Esophagus muscularis mucosa (tissue), 3 donors: ENCODE data around the gene ZNF598.

Experiments
- CTCF ChIP-seq, 3 experiments: fragments of 200-600 bp in 2 of 3; fragments of 450-650 bp in 1 of 3; sonication (generic) in 2 of 3; IDR thresholded peaks; one replicate each; pipeline ENCODE4 v1.5.1; 2017 to 2019; ENCODE audit warnings: antibody characterized with exemption in 3 of 3, mild to moderate bottlenecking in 2 of 3, moderate library complexity in 1 of 3
- POLR2A ChIP-seq: fragments of 450-650 bp; IDR thresholded peaks from one replicate; pipeline ENCODE4 v1.6.1; 2017; ENCODE audit warnings: antibody characterized with exemption, moderate library complexity, mild to moderate bottlenecking, low read depth
- POLR2AphosphoS5 ChIP-seq, 2 donors: sonication (generic); formaldehyde crosslinking; IDR thresholded peaks; one replicate each; pipeline ENCODE4 v1.6.1; 2017; ENCODE audit warnings: antibody characterized with exemption in 2 of 2

GRCh38 chr16:2008009-2008526 lies 1.6 kb downstream of the ZNF598 start:
- TF ChIP-seq CTCF (IDR thresholded peaks at IDR 0.05) (no peak), POLR2AphosphoS5 (IDR thresholded peaks at IDR 0.05) (no peak), POLR2A (no peak)
